GM19452 (cell line): ENCODE results near the gene RNF152.
A peak's percentile ranks its signal among the peaks of the same experiment; 100 is the strongest.

Experiments used
- ATAC-seq: cut with Tn5 transposase; IDR thresholded peaks from one replicate; pipeline ENCODE4 v1.9.1; 2021; ENCODE audit not compliant: unreplicated experiment

Gene RNF152, protein sequence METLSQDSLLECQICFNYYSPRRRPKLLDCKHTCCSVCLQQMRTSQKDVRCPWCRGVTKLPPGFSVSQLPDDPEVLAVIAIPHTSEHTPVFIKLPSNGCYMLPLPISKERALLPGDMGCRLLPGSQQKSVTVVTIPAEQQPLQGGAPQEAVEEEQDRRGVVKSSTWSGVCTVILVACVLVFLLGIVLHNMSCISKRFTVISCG

GRCh38 chr18:61892683-61893308 is at the start of gene RNF152:
RNF152 (minus strand) TSS chr18:61893007; CDS start chr18:61816463, 76,544 bp downstream.
- ATAC-seq, result no peak

- ATAC-seq, result no peak
Measured at GRCh38 chr18:61941948-61942471, 49.2 kb upstream of the RNF152 start.

- ATAC-seq, result no peak
Measured at GRCh38 chr18:61939046-61939674, 46.4 kb upstream of the RNF152 start.

- ATAC-seq, result no peak
Measured at GRCh38 chr18:61935362-61935761, 42.6 kb upstream of the RNF152 start.

DNA sequence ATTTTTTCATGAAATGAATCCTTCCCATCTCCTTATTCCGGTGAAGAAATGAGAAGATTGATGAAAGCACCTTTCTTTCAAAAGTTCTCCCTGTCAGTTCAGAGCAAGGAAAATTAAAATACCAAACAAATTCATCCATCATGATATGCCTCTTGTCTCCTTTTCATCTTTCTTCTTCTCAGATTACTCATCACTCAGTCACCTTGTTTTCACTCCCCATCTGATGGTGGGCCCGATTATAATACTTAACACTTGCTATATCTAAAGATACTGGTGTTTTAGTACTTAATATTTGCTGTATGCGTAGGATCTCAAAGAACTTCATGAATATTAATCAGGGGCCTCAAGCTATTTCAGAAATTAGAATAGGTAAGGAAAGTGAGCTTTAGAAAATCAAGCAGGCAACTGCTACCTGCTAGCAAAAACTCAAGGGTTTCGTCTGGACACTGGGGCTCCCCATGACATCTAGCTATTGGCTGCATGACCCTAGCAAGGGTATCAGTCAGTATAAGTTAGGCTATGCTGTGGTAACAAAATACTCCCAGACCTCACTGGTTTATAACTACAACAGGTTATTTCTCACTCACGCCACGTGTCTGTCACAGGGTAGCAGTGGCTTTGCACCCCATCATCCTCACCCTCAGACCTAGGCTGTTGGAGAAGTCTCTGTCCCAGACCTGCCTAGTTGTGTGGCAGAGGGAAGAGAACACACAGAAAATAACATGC is 39.0 kb upstream of the RNF152 start:
- no peak for ATAC-seq

GRCh38 chr18:61929881-61930640 is 37.3 kb upstream of the RNF152 start:
- ATAC-seq, result no peak

GRCh38 chr18:61926532-61926931 is 33.7 kb upstream of the RNF152 start:
- ATAC-seq, result no peak

DNA sequence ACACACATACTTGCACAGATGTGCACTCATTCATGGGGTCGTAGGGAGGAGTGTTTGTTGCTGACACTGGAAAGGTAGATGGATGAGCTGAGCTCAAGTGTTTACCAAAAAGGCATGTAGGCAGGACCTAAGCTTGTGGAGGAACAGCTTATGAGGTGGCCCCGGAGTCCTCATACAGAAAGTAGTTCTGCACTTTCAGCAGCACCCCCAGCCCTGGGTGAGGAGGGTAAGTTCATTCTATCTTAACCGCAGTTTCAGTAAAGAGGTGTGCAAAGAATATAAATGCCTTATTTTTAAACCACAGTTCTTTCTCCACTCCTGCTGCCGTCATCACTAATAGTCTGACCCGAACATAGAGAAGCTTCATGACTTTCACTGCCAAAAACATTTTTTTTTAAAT is 31.7 kb upstream of the RNF152 start:
- no peak for ATAC-seq

DNA sequence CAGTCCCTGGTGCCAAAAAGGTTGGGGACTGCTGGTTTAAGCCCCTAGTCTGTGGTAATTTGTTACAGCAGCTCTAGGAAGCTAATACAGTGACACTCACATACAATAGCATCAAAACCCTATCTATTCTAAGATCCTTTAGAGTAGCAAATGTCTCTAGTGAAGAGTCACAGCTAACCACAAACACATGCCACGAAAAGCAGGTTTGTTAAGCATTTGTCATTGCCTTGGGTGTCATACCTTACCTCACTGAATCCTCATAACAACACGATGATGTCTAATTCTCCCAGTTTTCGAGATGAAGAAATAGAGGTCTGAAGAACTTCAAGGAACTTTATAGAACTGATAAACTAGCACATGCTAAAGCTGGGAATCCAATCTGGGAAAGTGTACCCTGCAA is 29.6 kb upstream of the RNF152 start:
- no peak for ATAC-seq

- no peak for ATAC-seq
Measured at GRCh38 chr18:61921621-61922235, 28.9 kb upstream of the RNF152 start.

- no peak for ATAC-seq
Measured at GRCh38 chr18:61917818-61918217, 25.0 kb upstream of the RNF152 start.

- no peak for ATAC-seq
Measured at GRCh38 chr18:61912476-61912875, 19.7 kb upstream of the RNF152 start.

DNA sequence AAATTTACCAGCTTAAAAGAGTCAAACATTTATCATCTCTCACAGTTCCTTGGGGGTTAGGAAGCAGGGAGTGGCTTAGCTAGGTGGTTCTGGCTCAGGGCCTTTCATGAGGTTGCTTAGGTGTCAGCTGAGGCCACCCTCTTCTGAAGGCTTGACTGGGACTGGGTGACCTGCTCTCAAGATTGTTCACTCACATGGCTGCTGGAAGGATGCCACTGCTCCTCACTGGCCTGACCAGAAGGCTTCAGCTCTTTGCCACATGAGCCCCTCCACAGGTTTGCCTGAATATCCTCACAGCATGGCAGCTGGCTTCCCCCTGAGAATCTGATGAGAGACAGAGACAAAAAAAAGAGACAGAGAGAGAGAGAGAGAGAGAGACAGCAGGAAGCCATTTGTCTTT is 17.3 kb upstream of the RNF152 start:
- ATAC-seq, result no peak

- no peak for ATAC-seq
Measured at GRCh38 chr18:61908661-61909060, 15.9 kb upstream of the RNF152 start.

GRCh38 chr18:61901323-61901986 is 8.6 kb upstream of the RNF152 start:
- peak; percentile 92 for ATAC-seq

- ATAC-seq, result no peak
Measured at GRCh38 chr18:61900504-61901281, 7.9 kb upstream of the RNF152 start.

DNA sequence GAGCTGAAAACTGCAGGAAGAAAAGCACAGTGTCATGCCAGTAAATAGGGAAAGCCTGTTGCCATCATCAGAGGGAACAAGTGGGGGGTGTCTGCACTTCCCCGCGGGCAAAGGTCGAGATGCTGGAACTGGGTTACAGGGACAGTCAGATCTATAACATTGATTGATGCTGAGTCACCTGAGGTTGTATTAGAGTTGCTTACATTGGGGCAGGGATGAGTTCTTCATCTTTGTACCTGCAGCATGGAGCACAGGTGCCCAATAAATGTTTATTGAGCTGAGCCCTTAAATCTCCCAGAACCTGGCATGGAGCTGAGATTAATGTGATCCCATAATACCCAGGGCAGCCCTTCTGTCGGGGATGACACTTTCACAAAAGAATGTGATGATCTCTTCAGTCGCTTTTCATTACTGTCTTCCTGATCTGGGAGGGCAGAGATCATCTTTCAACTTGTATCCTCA is 5.9 kb upstream of the RNF152 start:
- no peak for ATAC-seq

DNA sequence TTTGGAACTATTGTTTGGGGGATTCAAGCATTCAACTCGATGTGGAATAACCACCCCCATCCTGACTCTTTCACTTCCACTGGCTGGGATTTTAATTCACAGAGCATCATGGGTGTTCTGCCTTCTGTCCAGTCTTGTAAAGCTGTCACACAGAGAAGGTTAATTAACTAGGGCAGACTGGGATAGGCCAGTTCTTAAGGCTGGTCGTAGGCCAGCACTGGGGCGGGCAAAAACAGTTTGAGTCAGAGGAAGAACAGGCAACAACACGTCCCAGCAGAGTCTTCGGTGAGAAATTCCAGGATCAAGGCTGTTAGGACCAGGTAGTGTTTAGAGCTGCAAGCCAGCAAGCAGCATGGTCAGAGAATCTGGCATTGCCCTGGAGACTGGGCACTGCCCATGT is 4.0 kb upstream of the RNF152 start:
- no peak for ATAC-seq

DNA sequence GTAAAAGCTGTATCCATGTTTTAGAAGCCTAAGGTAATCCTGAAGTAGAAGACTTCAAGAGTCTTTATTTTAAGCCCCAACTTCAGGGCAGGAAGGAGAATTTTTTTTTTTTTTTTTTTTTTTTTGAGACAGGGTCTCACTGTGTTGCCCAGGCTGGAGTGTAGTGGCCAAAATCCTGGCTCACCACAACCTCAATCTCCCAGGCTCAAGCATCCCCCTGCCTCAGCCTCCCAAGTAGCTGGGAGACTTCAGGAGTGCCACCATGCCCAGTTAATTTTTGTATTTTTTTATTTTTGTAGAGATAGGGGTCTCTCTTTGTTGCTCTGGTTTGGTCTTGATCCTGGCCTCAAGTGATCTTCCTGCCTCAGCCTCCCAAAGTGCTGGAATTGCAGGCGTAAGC is 3.3 kb upstream of the RNF152 start:
- no peak for ATAC-seq
